HG03521 (cell line): ENCODE results near the gene DSC2.

ENCODE experiments used
- ATAC-seq: cut with Tn5 transposase; IDR thresholded peaks from one replicate; pipeline ENCODE4 v1.9.1; 2021; ENCODE audit warnings: mild to moderate bottlenecking, moderate library complexity; ENCODE audit not compliant: unreplicated experiment

DSC2 gene

DNA sequence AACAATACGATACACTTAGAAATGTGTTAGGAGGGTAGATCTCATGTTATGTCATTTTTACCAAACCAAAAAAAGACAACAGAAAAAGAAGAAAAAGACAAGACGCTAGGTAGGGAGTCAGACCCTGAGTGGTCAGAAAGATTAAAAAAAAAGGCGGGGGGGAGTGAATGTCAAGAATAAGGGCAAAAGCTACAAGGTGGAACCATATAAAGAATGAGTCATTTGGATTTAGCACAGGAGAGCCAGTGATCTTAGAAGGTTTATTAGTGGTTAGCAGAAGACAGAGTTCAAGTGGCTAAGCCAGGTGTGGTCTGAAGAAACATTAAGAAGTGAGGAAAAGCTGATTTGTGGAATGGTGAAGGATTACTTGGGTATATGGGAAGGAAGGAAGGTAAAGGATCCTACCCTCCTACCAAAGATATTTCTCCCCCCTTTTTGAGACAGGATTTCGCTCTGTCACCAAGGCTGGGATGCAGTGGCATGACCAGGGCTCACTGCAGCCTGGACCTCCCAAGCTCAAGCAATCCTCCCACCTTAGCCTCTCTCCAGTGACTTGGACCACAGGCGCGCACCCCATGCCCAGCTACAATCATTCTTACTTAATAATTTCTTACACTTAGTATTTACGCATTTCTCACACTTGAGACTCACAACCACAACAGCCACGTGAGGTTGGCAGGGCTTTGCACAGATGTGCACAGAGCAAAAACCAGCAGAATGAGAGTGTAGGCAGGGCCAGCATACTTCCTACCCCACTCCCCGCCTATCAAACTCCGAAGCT is 2.6 kb downstream of the DSC2 start:
- no peak for ATAC-seq

DNA sequence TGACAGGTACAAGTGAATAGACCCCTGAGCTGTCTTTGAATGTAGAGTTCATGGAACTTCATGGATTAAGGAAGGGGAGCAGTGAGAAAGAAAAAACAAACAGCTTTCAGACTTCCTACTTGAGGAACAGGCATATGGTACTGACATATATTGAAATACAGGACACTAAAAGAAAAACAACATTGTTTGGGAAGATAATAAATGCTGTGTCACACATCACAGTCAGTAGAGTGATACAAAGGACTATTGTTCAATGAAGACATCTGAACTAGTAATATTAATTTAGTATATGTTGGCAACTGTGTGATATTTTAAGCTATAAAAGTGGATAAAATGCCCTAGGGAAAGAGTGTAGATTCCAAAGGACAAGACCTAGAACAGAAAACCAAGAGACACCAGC is 3.3 kb downstream of the DSC2 start:
- ATAC-seq, result no peak

DNA sequence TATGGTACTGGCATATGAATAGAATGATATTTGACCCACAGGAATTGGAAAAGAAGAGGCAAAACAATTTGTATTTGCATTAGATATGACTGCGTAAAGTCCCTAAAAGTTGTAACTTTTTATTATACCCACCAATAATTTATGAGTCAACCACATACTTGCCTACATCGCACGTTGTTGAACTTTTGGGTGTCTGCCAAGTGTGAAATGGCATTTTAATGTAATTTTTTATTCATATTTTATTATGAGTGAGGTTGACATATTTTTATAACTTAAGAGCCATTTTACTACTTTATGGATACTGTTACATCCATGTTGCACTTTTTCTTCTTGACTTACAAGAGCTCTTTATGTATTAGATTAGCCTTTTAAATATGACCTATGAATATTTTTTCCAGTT is 4.6 kb downstream of the DSC2 start:
- no peak for ATAC-seq

DNA sequence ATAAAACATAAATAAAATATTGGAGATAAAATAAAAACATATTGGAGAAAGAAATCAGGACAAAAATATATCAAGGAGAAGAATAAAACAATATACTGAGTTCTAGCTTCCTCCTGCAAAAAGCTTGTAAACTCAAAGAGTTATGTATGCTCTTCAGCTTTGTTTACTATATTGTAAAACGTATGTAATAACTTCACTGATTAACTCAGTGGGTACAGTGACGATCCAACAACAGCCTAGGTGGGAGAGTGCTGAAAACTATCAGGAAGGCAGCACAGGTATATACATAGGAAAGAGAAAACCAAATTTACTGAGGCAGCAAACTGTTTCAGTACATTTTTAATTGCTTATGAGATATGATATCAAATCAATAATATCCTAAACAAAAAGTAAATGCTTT is 8.3 kb downstream of the DSC2 start:
- ATAC-seq, result no peak

DNA sequence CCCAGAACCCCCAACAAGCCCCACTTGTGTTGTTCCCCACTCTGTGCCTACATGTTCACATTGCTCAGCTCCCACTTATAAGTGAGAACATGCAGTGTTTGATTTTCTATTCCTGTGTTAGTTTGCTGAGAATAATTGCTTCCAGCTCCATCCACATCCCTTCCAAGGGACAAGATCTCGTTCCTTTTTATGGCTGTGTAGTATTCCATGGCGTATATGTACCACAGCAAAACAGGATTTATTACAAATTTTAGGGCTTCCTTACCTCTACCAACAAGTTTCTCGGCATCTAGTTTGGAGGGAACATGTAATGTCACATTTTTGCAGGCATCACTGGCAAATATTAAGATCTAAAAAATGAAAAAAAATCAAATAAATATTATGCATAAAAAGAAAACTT is 8.9 kb downstream of the DSC2 start:
- ATAC-seq, result no peak

DNA sequence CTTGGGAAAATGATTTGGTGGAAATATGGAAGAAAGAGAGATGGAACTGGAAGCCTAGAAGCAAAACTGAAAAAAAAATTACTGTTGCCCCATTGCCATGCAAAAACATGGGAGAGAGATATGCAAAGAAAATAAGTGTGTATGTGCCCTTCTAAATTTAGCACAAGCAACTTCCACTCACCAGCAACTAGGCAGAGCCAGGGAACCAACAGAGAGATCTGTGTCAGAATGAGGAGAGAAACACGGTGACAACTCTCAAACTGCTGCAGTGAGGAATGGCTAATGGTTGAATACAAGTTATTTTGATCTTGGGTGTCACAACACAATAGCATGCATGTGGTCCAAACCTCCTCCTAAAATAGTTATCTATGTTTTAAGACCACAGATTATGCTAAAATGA is 10.9 kb downstream of the DSC2 start:
- no peak for ATAC-seq

DNA sequence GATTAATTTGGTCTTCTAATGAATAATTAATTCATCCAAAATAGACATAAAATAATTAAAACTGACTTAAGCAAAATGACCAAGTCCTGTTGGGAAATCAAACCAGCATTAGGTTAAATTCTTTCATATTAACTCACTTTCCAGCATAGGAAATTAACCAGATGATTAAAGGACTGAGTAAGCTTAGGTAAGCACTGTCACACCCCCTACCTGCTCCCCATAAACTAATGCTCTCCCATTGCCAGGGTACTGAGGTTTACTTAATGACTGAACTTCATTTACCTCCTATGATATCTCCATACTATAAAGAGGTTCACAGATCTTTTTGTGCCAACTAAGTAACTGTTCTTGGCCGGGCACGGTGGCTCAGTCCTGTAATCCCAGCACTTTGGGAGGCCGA is 13.7 kb downstream of the DSC2 start:
- ATAC-seq, result no peak

DNA sequence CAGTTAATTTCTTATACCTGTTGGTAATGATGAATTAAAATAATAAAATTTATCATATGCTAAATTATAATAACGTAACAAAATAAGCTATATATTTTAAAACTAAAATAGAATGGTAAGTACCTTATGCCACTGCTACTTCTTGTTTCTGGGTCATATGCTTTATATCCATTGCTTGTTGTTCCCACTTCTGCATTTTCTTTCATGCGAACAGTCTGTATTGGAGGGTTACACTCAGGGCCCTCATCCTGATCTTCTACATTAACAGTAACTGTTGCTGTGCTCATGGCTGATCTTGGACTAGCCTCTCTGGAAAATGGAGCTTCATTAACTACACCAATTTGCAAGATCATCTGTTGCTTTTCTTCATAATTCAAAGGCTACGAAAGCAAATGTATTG is 22.2 kb downstream of the DSC2 start:
- no peak for ATAC-seq

DNA sequence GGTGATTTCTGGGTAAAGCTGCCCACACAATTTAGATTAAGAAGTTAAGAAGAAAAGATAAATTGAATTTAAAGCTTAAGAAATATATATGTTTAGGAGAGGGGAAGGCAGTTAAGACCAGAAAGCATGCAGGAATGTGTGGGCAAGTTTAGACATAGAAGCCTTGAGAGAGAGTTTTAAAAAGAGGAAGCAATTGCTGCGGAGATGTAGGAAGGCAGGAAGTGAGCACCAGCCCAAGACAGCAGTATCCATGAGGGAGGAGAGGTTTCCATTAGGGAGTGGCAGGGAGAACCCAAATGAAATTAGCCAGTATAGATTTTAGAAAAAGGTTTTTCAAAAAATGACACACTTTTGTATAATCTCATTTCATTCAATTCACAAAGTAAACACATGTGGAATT is 24.3 kb downstream of the DSC2 start:
- no peak for ATAC-seq

DNA sequence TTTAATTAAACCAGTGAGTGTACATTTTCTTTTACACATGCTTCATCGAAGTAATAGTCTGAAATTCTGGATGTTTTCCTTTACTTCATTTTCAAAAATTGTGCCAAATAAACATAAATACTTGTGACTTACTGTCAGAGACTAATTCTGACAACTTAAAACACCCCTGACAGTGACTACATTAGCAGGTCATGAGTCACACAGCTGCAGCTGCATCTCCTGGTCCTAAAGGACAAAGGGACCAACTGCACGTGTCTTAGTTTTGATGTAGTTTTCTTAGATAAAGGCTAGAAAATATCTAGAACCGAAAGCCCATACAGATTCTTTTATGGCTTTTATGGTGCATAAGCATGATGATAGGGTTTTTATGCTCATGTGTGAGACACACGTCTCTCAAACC is 30.0 kb downstream of the DSC2 start:
- ATAC-seq, result no peak

DNA sequence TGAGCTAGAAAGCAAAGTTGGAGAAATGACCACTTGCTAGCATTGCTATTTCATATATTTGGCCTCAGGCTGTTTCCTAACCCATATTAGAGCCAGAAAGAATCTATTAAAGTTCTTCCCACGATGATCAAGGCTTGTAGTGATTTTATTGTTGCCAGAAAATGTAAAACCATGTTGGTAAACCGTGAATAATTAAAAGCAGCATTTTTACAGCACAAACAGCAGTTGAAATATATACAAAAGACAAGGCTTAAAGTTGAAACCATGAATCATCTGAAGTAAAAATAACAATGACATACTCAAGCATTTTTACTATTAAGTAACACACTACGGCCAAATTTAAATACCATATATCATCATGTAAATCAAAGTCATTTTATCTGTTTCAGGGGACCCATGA is 32.0 kb downstream of the DSC2 start:
- ATAC-seq, result no peak

DNA sequence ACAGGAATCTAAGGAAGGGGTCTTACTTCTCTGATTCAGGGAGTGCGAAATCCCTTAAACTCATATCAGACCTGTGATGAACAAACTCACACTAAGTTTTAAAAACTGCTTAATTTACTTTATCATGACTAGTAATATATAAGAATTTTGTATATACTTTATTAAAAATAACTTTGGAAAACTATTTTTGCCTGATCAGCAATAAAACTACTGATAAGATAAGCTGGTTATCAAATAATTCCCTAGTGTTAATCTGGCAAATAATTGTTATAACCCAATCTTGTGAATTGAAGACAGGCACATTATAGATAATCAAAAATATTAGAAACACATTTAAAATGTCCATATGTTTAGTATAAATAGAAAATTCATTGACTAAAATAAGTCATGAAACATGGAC is 36.0 kb downstream of the DSC2 start:
- no peak for ATAC-seq

DNA sequence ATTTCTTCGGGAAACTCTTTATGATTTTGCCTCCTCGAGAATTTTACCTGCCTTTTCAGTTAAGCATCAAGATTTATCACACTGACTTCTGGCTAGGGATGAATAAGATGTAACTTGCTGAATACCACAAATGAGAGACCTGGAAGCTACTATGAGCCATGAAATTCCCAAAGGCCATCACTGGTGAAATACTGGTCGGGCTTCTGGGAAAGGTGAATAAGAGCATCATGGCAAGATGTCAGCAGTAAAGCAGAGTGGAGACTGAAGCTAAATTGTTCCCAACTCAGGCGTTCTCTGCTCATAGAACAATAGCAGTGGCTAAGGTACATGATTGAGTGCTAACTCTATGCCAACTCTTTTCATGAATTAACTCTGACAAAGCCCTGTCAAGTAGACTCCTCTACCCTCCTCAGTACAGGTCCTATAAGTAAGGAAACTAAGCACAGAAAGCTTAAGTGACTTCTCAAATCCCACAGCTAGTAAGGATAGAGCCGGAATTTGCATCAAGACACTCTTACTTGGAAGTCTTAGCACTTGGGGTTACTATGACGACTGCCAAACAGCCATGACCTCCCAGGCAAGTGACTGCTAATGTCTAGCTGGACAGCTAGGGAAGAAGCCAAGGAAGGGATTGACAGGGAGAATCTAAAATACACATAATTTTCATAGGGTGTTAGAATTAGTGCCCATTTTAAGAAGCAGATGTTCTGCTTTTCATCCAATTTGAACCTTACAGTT is 37.0 kb downstream of the DSC2 start:
- ATAC-seq, result no peak

DNA sequence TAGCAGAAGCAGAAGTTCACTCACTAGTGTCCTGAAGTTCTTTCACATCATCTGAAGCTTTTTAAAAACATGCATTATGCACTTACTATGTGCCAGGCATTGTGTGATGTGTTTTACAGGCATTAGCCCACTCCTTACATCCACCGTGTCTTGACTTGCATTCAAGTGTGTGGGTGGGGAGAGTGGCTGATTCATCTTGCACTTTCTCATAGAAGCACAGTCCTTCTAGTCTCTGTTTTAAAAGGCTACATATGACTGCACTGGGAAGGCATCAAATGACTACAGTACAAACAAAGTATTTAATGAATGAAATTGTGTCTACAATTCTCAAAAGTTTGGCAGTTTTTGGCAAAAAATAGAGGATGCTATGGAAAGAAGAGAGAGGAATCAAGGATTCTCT is 38.1 kb downstream of the DSC2 start:
- ATAC-seq, result peak; percentile 50

DNA sequence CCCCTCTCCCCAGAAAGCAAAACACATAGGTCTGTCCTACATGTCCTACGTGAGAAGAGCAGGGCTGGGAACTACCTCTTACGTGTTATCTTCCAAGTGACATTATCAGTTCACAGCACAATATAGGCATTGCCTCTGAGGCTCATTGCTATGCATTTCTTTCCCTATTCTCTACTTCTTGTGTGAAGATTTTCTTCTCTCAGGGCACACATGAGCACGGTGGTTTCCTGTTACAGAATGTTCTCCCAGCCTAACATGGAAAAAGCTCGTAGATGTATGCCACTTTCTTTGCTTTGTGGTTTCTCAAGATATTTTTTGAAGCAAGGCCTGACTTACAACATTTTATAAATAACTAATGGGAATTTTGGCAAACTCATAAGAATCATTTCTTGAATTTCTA is 40.3 kb downstream of the DSC2 start:
- no peak for ATAC-seq

DNA sequence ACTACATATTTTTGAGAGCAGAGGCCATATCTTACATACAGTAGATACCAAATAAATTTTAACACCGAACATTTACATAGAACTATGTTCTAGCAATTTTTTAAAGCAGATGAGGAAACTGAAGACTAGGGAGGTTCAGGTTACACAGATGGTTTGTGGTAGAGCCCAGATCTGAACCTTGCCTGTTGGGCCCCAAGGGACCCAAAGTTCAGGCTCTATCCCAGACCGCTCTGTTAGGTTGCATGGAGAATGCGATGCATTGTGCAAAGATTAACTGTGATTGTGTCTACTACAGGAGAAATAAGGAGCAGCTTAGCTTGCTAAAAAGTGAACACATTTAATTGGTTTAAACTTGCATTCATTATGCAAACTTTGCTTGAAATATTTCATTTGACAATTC is 43.3 kb downstream of the DSC2 start:
- ATAC-seq, result no peak

DNA sequence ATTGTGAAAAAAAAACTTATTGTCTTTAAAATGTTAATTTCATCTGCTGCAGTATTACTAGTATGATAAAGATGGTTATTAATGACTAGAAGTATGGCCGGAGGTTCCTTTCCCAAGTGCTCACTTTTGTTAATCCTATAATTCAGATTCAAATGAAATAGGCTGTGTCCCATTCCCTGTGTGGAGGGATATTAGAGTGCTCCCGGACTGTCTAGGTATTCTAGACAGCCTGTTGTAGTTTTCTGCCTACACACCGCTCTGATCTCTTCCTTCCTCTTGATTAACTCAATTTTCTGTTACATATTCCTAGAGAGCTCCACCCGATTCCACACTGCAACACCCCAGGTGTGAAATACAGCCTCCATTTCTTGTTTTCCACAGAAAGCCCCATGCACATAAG is 44.3 kb downstream of the DSC2 start:
- ATAC-seq, result no peak

DNA sequence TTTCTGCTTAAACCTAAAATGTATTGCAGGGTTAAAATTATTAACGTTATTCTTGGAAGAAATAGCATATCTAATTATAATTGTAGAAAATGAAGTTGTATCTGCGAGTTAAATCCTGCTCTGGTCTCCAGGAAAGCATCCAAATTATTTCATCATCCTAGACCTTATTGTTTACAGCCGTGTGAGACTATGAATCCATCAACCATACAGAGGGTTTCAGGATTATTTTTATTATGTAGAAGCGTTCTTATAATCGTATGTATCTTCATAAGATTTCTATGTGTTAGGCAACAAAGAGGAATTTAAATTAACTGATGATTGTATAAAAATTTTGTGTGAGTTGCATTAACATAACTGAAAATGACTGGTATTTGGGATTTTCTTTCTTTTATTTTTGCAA is 45.2 kb downstream of the DSC2 start:
- ATAC-seq, result no peak

DNA sequence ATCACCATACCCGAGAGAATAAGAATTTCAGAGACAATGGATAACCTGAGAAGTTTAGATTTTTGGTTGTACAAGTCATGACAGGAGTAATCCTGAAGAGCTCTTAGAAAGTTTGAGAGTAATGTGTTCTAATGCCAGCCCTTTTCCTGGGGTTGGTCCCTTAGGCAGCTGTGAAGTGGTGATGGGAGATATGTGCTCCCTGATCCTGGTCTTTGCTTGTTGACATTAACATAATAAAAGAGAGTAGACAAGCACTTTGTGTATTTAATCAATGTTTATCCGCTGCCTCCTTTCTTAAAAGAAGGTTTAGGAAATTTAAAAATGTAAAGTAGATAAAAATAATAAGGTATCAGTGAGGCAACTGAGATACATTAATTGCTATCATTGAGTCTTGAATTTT is 45.9 kb downstream of the DSC2 start:
- ATAC-seq, result no peak

DNA sequence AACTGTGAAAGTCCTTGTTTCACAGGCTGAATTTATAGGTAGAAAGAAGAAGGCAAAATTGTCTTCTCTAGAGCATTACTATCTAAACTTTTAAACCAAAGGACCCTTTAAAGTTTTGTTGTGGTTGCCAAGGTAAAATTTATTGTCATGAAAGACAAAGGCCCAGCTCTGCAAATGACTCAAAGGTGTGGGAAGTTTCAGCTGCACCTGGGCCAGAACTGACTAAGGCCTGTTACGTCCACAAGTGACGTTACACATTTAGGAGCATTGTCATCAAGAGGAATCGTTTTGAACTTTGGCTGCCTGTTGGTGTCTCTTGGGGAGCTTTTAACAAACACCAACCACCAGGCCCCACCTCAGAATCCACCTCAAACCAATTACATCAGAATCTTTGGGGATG is 51.6 kb downstream of the DSC2 start:
- ATAC-seq, result no peak

DNA sequence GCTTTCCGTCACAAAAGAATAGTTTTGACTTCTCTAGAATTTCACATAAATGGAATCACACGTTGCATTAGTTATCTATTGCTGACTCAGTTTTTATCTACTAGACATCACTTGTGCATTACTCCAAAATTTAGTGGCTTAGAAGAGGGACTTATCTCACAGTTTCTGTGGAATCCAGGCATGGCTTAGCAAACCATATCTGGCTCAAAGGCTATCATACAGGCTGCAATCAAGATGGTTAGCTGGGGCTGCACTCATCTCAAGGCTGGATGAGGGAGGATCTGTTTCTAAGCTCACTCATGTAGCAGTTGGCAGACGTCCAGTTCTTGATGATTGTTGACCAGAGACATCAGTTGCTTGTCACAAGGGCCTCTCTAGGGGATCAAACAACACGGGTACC is 53.0 kb downstream of the DSC2 start:
- no peak for ATAC-seq

DNA sequence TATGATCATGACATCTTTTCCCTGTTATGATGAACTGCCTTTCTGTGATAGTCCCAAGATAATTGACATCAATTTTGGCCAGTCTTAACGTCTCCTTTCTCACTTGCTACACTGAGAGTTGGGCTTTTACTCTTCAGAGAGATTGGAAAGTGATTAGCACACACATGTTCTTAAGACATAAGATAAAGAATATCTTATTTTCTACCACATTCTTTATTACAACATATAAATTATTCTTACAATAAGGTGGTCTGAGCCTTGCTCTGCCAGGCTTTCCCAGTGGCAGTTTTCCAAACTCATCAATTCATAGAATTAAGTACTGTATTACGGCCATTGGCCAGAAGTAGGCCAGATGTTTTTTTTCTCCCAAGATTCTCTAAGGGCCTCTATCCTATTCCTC is 54.0 kb downstream of the DSC2 start:
- no peak for ATAC-seq

DNA sequence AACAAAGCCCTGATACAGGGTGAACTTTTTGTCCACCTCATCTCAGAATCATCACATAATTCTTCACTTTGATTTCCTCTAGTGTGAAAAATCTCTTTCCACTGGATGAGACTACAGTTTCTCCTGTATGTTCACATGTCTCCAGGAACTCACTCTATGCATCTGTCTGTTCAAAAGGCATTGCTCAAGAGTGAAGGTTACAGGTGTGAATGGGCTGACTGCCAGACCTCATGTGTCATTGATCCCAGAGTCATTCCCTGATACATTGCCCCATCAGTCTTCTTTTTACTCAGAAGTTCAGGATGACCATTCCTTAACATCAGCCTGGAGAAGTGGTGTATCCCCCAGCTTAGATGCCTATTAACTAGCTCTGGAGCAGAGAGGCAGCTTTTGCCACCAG is 55.3 kb downstream of the DSC2 start:
- no peak for ATAC-seq
